Breast epithelium (tissue), 4 donors: ENCODE results near the gene OCLN. TPM values are rescaled to one million over a fixed set of nuclear protein-coding genes. Genes with fewer than 3 reads are reported as not detected.
"Not testable (repeated sequence)": the region's sequence is repeated elsewhere in the genome, so short reads cannot be mapped to it uniquely, and the experiment has no call there.

ENCODE experiments used
- DNase-seq, 2 donors: peaks; one replicate each; pipeline ENCODE4 v3.0.0-alpha.2; 2019; ENCODE audit warnings: low spot score in 2 of 2
- H3K27ac ChIP-seq, 2 donors: fragments of 200-600 bp; sonication (generic) in 1 of 2; one replicate each; pipeline ENCODE4 v1.5.1; 2016 to 2019; ENCODE audit warnings: mild to moderate bottlenecking in 1 of 2
- H3K27me3 ChIP-seq, 2 donors: fragments of 200-600 bp; sonication (generic) in 1 of 2; one replicate each; pipeline versions ENCODE4 v1.5.1 to v1.6.0; 2017 to 2019; ENCODE audit warnings: control low read depth in 1 of 2, mild to moderate bottlenecking in 1 of 2
- H3K36me3 ChIP-seq: fragments of 200-600 bp; one replicate; pipeline ENCODE4 v1.5.1; 2019
- H3K4me1 ChIP-seq, 2 donors: fragments of 200-600 bp; sonication (generic); one replicate each; pipeline ENCODE4 v1.5.1; 2016 to 2019; ENCODE audit warnings: control low read depth in 1 of 2
- H3K4me3 ChIP-seq, 3 donors: fragments of 200-600 bp; sonication (generic); 1 replicate in 2 of 3; 2 replicates in 1 of 3; pipeline ENCODE4 v1.5.1; 2016 to 2019; ENCODE audit warnings: mild to moderate bottlenecking in 3 of 3, moderate library complexity in 2 of 3
- H3K9me3 ChIP-seq, 2 donors: fragments of 200-600 bp; sonication (generic) in 1 of 2; one replicate each; pipeline ENCODE4 v1.5.1; 2016 to 2019; ENCODE audit warnings: control low read depth in 1 of 2
- POLR2A ChIP-seq: fragments of 450-650 bp; IDR thresholded peaks from one replicate; pipeline ENCODE4 v1.6.1; 2016; ENCODE audit warnings: antibody characterized with exemption, mild to moderate bottlenecking, moderate library complexity
- POLR2AphosphoS5 ChIP-seq, 3 donors: sonication (generic); formaldehyde crosslinking; IDR thresholded peaks; one replicate each; pipeline ENCODE4 v1.6.1; 2017; ENCODE audit warnings: antibody characterized with exemption in 3 of 3
- intact Hi-C: fragments of 100-400 bp; cut with DNase I; formaldehyde crosslinking; loops from one replicate; pipeline ENCODE4 v1.15.1; 2023; ENCODE audit warnings: low total_unique reads
- total RNA-seq, 3 donors: library from RNA; depleted of rRNA; stranded (reverse); fragments of >200 nt; gene quantifications; one replicate each; pipeline ENCODE4 v1.1.0, GENCODE V29; 2016
- TF ChIP-seq, protein P1 (sequence below), 3 donors: fragments of 450-650 bp; IDR thresholded peaks; one replicate each; pipeline ENCODE4 v1.5.1; 2016 to 2017; ENCODE audit warnings: antibody characterized with exemption in 3 of 3, mild to moderate bottlenecking in 3 of 3, moderate library complexity in 3 of 3

OCLN gene
- total RNA-seq, 3 donors from 2014 or later: 0.48 to 85.6 (median 35.7) TPM

DNA sequence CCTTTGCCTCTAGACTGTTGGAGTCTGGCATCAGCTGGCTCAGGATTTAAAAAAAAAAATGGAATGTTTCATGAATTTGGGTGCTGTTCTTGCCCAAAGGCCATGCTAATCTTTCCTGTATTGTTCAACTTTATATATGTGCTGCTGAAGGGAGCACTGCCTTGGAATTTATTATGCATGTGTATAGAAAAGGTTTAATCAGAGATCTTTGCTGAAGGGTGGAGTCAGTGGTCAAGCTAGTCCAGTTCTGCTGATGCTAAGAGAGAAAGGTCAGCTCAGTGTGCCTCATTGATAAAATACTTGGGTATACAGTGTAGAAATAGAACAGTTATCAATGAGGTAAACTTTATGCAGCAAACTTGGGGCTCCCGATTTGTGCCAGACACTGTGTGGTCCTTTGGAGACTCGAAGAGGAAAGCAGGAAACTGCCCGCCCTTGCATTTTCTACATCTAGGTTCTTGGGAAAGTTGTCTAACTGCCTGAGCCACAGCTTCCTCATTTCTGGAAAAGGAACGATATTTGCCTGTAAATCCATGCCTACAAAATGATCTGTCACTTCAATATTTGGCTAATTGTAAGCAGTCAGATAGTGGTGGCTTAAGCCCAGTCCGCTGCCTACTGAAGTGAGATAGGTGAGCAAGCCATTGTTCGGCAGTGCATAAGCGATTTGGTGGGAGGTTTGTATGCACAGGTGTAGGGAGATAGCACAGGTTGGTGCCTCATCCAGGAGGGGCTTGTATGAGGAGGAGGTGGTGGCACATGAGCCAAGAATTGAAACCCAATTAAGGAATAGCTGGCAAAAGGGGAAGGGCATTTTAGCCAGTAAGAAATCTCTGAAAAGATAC, 38.2 kb downstream of the OCLN start:
- no peak for TF ChIP-seq POLR2AphosphoS5 (IDR thresholded peaks at IDR 0.05)
- TF ChIP-seq, protein P1, sequence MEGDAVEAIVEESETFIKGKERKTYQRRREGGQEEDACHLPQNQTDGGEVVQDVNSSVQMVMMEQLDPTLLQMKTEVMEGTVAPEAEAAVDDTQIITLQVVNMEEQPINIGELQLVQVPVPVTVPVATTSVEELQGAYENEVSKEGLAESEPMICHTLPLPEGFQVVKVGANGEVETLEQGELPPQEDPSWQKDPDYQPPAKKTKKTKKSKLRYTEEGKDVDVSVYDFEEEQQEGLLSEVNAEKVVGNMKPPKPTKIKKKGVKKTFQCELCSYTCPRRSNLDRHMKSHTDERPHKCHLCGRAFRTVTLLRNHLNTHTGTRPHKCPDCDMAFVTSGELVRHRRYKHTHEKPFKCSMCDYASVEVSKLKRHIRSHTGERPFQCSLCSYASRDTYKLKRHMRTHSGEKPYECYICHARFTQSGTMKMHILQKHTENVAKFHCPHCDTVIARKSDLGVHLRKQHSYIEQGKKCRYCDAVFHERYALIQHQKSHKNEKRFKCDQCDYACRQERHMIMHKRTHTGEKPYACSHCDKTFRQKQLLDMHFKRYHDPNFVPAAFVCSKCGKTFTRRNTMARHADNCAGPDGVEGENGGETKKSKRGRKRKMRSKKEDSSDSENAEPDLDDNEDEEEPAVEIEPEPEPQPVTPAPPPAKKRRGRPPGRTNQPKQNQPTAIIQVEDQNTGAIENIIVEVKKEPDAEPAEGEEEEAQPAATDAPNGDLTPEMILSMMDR (IDR thresholded peaks at IDR 0.05): no peak
- no peak for TF ChIP-seq POLR2A
- no peak for DNase-seq
- intact Hi-C loops: no loop called here
- no peak overlapping the region for H3K4me3 ChIP-seq
- H3K36me3 ChIP-seq: no peaks in the 10 kb centered on the region
- no peaks in the 10 kb centered on the region for H3K9me3 ChIP-seq
- no peaks in the 10 kb centered on the region for H3K27me3 ChIP-seq
- no peaks in the 10 kb centered on the region for H3K4me1 ChIP-seq
- peak overlapping the region in 1 of 2 donors; percentile 48 for H3K27ac ChIP-seq

- H3K36me3 ChIP-seq: no peaks in the 10 kb centered on the region
- H3K27me3 ChIP-seq: no peaks in the 10 kb centered on the region
- intact Hi-C loops: no loop called here
- DNase-seq: no peak
- H3K9me3 ChIP-seq: no peaks in the 10 kb centered on the region
- H3K4me3 ChIP-seq: no peak overlapping the region
- peak overlapping the region in 1 of 2 donors; percentile 48 for H3K27ac ChIP-seq
- no peak for TF ChIP-seq POLR2A
- no peak for TF ChIP-seq POLR2AphosphoS5 (IDR thresholded peaks at IDR 0.05)
- TF ChIP-seq, protein P1 (IDR thresholded peaks at IDR 0.05): no peak
- no peaks in the 10 kb centered on the region for H3K4me1 ChIP-seq
Measured at GRCh38 chr5:69531406-69531801, 38.8 kb downstream of the OCLN start.

- H3K36me3 ChIP-seq, intact Hi-C loops, H3K9me3 ChIP-seq, DNase-seq, H3K27ac ChIP-seq, H3K4me1 ChIP-seq, H3K4me3 ChIP-seq, H3K27me3 ChIP-seq: not testable (repeated sequence)
Measured at GRCh38 chr5:69537911-69538310, 45.3 kb downstream of the OCLN start.

GRCh38 chr5:69538735-69539134, 46.1 kb downstream of the OCLN start:
- H3K27me3 ChIP-seq, H3K9me3 ChIP-seq, DNase-seq, H3K36me3 ChIP-seq, H3K4me1 ChIP-seq, intact Hi-C loops, H3K4me3 ChIP-seq, H3K27ac ChIP-seq: not testable (repeated sequence)

DNA sequence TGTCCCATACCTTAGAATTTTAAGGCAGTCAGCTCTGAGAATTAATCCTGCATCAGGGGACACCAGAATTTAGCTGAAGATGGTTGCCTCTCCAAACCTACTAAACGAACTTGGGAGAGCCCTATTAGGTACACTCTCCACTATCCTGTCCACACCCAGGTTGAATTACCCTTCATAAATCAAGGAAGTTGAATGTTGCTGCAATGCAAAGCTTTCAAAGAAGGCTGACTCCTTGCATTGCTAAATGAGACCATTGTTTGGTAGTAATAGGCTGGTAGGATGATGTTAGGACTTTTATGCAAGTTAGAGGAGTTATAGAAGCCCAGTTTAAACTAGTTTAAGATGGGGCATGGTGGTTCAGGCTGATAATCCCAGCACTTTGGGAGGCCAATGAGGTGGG, 48.8 kb downstream of the OCLN start:
- H3K9me3 ChIP-seq, H3K4me3 ChIP-seq, intact Hi-C loops, DNase-seq, H3K27me3 ChIP-seq, H3K36me3 ChIP-seq, H3K4me1 ChIP-seq, H3K27ac ChIP-seq: not testable (repeated sequence)

DNA sequence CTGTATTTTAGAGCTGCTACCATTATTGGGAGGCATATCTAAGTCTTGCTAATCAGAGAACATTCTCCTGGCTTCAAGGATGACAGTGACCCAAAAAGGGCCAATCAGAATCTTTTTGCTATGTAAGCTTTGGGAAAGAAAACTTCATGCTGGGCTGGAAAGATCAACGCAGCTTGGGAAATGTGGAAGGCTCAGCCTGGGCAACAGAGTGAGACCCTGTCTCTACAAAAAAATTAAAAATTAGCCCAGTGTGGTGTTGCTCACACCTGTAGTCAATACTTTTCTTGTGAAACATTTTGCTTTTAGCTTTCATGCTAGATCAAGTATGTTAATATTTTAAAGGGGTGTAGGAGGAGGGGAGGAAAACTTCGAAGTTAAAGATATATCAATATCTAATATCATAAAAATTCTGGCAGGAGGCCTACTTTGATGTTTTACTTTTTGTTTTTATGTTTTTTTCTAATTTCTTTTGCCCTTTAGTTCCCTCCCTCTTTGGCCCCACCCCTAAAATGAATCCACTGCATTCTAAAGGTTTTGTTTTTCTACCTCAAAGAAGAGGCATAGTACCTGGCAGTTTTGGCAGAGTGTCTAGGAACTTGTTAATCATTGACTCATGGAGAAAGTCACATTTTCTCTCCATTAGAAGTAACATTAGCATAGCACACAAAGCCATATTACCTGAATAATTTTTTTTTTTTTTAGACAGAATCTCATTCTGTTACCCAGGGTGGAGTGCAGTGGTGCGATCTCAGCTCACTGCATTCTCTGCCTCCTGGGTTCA, 50.4 kb downstream of the OCLN start:
- intact Hi-C loops, H3K9me3 ChIP-seq, DNase-seq, H3K4me3 ChIP-seq, H3K27ac ChIP-seq, H3K27me3 ChIP-seq, H3K4me1 ChIP-seq, H3K36me3 ChIP-seq: not testable (repeated sequence)

- DNase-seq, intact Hi-C loops, H3K4me1 ChIP-seq: not testable (repeated sequence)
Measured at GRCh38 chr5:69544602-69545001, 52.0 kb downstream of the OCLN start.

More at GRCh38 chr5:69544602-69545001, 52.0 kb downstream of the OCLN start:
- H3K36me3 ChIP-seq, H3K9me3 ChIP-seq, H3K4me3 ChIP-seq, H3K27ac ChIP-seq, H3K27me3 ChIP-seq: not testable (repeated sequence)
